Endothelial cell of coronary artery (primary cell): Measurements from ENCODE around the gene DPH7. TPM values are rescaled to one million over a fixed set of nuclear protein-coding genes. Genes with fewer than 3 reads are reported as not detected.

Experiments
- total RNA-seq: library from RNA; depleted of rRNA; stranded (reverse); fragments of >200 nt; gene quantifications from 2 replicates; pipeline ENCODE4 v1.2.3, GENCODE V29; 2014

DPH7 gene
- total RNA-seq = 22.5 and 23.2 TPM in 2 replicates

GRCh38 chr9:137578518-137579258 is at the start of gene DPH7:
TSS of gene DPH7 (minus strand) at chr9:137578925. CDS start at chr9:137578777, 148 bp downstream.

GRCh38 chr9:137618105-137619067 is 39.7 kb upstream of the DPH7 start, which contains the start of gene EHMT1:
TSS of gene EHMT1 (plus strand) at chr9:137619005. CDS start at chr9:137619029, 24 bp downstream.

DNA sequence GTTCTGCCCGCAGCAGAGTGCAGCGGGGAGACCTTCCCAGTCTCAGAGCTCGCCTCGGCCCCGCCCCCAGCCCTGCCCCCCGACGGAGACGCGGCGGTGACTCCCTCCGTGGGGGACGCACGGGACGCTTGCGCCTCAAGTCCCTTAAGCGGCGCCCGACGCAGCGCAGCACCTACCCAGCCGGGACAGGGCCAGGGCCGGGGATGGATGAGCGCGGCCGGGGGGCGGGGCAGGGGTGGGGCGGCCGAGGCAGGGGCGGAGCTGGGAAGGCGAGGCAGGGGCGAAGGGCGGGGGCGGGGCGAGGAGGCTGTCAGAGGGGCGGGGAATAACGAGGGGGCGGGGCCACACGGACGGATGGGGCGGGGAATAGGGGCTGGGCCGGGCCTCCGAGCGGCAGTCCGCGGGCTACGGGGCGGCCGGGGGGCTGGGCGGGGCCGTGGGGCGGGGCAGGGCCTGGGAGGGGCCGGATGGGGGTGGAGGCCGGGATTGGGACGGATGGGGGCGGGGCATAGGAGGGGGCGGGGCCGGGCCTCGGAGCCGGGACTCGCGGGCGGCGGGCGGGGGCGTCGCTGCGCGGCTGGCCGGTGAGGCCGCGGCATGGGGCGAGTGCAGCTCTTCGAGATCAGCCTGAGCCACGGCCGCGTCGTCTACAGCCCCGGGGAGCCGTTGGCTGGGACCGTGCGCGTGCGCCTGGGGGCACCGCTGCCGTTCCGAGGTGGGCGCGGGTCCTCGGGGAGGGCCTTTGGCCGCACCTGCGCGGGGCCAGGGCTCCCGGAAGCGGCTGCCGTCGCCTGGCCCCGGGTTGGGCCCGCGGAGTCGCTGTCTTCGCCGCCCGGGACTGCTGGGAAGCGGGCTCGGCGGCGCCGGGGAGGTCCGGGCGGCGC is 26.6 kb upstream of the DPH7 start, which contains the start of gene ARRDC1:
Gene ARRDC1 (plus strand): TSS at position 566 of the 884 bp plus-strand sequence. CDS start 32 bp downstream, at position 598.

GRCh38 chr9:137590469-137591383 is 12.0 kb upstream of the DPH7 start, which contains the start of gene ZMYND19:
TSS of gene ZMYND19 (minus strand) at chr9:137590512. CDS start at chr9:137590263, 249 bp downstream.

GRCh38 chr9:137551264-137552021 is 27.3 kb downstream of the DPH7 start, which contains the start of gene MRPL41:
TSS of gene MRPL41 (plus strand) at chr9:137551879. CDS start at chr9:137552082, 203 bp downstream.

DNA sequence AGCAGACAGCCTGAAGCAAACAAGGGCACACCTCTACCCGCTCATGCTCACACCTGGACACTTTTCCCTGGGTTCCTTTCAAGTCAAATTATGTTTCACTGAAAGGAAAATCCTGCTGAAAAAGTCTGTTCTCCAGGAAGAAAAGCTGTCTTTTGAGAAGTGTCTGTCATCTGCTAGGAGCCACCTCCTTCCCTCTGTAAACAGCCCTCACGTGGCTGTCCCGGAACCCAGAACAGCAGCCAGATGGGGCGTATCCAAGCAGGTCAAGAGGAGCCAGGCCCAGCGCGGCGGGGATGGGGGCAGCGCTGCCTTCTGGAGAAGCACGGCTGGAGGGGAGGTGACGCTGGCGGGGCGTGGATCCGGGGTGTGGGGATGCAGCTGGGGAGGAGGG is 28.5 kb downstream of the DPH7 start, which contains the start of gene PNPLA7:
Gene PNPLA7 (minus strand): TSS at position 172 of the 391 bp plus-strand sequence. CDS start 205 bp downstream, outside the sequence.

Other genes starting within 250 kb of the DPH7 start
- gene EXD3, start 155.8 kb downstream of the DPH7 start, total RNA-seq = 11.7 and 19.9 TPM in 2 replicates
- gene NOXA1, start 155.5 kb downstream of the DPH7 start, total RNA-seq = 0.18 and 0.56 TPM in 2 replicates
- under 0.01 TPM in 1 of 2 replicates, not detected in the other for gene ENTPD8, start 137.6 kb downstream of the DPH7 start, total RNA-seq
- 16.4 and 23.6 TPM in 2 replicates for gene NSMF, start 119.6 kb downstream of the DPH7 start, total RNA-seq
- 0.36 and 0.47 TPM in 2 replicates for gene PNPLA7, start 28.5 kb downstream of the DPH7 start, total RNA-seq
- gene MRPL41, start 27.0 kb downstream of the DPH7 start, total RNA-seq = 55.2 and 66.5 TPM in 2 replicates
- gene ZMYND19, start 11.6 kb upstream of the DPH7 start, total RNA-seq = 17.7 and 18.6 TPM in 2 replicates
- 17.6 and 24.2 TPM in 2 replicates for gene ARRDC1, start 26.8 kb upstream of the DPH7 start, total RNA-seq
- gene EHMT1, start 40.1 kb upstream of the DPH7 start, total RNA-seq = 56.5 and 66.8 TPM in 2 replicates